ENCODE measurements around the gene ACVR1.
"Not testable (repeated sequence)": the region's sequence is repeated elsewhere in the genome, so short reads cannot be mapped to it uniquely, and the experiment has no call there.

The ACVR1 gene

DNA sequence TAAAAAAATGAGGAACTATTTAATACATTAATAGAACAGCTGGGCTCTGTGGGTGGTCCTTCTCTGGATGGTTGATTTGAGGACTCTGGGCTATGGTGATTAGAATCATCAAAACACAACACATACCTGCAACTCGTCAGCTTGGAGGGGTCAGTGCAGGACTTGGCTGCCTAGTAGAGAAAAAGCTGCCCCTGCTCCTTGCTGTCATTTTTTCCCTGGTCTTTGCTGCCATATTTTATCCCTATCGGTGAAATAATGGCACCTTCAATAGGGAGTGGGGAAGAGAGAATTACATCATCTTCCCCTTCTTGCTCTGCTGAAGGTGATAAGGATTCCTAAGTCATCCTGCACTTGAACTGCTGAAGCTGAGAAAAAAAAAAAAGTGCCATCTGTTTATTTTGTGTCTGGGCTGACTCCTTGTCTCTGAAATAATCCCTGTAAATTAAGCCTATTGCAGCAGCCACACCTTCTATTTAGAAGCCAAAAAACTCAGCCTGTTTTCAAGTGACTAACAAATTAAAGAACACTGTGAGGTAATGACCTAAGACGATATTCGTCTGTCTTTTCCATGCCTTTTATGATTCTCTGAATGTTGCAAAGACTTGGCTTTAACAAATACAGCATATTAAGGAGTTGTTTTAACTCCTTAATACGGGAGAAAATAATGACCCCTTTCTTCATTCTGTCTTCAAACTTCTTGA lies 89.3 kb downstream of the ACVR1 start:
- DNase-seq: no peak

GRCh38 chr2:157785866-157786662 lies 90.1 kb downstream of the ACVR1 start:
- DNase-seq: no peak

- DNase-seq: no peak
Measured at GRCh38 chr2:157785200-157785599, 90.9 kb downstream of the ACVR1 start.

DNA sequence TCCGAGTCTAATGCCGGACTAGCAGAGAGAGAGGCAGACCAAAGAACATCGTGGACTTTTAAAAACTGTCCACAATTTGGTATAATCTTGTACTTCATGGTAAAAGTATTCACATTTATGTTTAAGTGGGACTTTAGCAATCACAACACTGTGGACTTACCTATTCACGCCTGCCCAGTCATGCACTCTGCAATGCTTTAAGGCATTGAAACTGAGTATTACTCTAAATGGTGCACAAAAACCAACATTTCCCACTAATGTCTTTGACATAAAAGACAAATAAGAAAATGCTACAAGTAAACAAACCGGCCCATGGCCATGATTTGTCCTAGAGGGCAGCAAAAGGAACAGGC lies 91.3 kb downstream of the ACVR1 start:
- no peak for DNase-seq

DNA sequence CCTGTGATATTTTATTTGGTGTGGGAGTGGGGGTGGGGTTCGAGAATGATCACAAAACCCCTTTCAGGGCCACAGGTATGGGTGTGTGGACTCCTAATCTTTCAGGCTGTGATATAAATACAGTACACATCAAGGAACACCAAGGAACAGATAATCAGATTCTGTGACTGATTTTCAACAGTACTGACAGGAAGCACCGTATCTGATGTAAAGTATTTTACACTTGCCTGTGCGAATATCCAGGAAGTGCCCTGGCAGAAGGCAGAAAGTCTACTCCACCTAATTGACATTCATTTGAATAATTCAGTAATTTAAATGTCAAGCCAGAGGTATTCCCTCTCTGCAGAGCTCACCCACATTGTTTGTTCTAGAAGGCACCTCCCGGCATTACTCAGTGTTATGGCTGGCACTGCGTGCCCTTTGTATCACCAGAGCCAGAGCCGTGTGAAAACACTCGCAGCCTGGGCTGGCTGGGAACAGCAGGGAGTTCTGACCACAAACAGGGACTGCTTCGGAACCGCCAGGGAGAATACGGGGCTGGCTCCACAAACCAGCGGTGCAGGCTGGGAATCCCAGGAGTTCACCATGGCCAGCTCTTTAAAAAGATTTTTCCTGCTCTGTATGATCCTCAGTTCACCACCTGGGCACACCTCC lies 91.8 kb downstream of the ACVR1 start:
- DNase-seq: no peak

- no peak for DNase-seq
Measured at GRCh38 chr2:157783245-157783644, 92.9 kb downstream of the ACVR1 start.

DNA sequence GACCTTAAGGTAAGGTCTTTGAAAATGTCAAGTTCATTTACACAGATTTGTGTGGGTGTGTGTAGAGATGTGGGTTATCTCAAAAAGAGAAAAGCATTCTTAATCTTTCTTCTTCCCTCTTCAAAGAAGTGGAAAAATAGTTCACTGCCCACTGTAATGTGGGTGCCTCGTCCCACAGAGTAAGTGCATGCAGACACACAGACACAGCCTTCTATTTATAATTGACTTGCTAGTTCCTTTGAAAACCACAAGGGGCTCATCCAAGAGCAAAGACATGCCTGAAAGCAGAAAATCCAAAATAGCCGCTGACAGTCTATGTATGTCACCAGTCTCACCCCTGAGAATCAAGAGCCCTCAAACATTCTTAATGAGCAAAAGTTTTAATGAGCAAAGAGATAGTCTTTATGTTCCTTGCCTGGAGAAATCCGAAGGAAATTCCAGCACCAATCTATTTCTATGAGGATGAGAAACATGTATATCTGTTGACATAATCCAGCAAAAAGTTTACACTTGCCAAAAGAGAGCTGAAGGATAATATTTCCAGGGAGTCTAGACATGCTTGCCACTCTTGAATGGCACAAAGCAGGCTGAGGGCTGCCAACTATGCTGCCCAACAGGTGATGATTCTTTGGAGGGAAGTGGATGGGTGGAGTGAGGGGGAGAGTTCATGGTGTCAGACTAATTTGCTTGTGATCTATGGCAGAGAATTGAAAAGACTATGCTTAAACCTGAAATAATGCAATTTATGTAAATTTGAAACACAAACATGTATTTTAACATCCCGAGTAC lies 93.9 kb downstream of the ACVR1 start:
- no peak for DNase-seq

- DNase-seq: no peak
Measured at GRCh38 chr2:157780211-157780610, 95.9 kb downstream of the ACVR1 start.

DNA sequence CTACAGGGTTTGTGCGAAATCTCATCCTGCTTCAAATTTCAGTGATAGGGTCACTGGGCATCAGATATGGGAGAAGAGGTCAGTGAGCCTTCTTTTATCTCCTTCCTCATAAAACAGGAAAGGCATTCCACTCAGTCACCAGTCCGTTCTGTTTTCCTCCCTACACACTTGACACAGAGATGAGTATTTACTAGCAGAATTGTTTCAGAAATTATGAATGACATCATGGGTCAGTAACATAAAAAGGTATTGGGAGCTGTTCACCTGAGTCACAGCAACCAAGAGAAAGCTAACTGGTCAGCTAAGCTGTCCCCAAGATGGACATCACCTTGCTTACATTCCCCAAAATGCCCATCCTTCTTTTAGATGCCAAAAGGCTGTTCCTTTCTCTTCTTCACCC lies 96.3 kb downstream of the ACVR1 start:
- no peak for DNase-seq

DNA sequence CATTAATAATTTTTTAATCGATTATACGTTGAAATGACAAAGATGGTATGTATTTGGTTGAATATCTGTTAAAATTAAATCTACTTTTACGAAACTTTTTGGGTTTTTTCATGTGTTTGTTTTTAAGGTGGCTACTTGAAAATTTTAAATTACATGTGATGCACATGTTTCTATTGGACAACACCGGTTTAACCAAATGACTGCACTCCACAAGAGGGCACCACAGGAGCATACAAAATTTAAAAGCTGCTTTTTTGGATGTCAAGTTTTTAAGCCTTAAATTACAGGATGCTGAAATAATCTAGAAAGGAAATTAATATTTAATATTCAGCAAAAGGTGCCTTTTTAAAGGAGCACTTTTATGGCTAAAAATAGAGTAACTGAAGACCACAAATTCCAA lies 98.7 kb downstream of the ACVR1 start:
- DNase-seq: no peak

DNA sequence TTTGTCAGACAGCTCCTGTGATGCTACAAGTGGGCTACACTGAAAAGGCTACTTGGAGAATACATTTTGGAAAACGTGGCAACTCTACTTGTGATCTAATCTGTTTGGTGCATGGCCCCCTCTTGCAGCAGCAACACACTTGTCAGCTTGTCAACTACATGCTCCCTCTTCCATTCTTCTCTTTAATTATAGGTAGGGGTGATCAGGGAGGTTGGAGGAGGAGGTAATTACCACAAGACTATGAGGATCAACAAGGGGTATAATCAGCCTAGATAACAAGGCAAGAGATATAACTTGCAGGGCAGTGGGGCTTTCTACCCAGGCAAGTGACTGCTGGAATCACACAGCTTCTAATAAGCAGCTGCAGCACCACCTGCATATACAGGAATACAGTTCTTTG lies 104.9 kb downstream of the ACVR1 start:
- no peak for DNase-seq

DNA sequence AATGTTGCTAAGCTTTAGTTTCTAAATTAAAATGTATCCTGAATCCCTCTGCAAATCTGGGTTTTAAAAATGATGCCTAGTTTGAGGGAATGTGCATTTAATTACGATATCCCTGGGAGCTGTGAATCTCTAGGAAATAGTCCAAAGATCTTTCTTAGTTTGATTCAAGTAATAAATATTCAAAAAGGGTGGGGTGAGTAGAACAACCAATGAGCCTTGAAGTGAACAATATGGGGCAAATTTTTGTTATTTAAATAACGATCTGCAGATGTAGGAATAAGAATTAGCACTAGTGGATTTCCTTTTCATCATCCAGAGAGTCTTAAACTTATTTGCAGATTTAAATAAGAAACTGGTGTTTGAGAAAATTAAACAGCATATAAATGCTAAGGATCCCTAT lies 106.3 kb downstream of the ACVR1 start:
- DNase-seq: no peak

- no peak for DNase-seq
Measured at GRCh38 chr2:157764386-157764785, 111.7 kb downstream of the ACVR1 start.

GRCh38 chr2:157761520-157761919 lies 114.6 kb downstream of the ACVR1 start:
- no peak for DNase-seq

GRCh38 chr2:157760949-157761348 lies 115.2 kb downstream of the ACVR1 start:
- DNase-seq: no peak

GRCh38 chr2:157759855-157760254 lies 116.3 kb downstream of the ACVR1 start:
- DNase-seq: no peak

- DNase-seq: no peak
Measured at GRCh38 chr2:157758586-157758985, 117.5 kb downstream of the ACVR1 start.

DNA sequence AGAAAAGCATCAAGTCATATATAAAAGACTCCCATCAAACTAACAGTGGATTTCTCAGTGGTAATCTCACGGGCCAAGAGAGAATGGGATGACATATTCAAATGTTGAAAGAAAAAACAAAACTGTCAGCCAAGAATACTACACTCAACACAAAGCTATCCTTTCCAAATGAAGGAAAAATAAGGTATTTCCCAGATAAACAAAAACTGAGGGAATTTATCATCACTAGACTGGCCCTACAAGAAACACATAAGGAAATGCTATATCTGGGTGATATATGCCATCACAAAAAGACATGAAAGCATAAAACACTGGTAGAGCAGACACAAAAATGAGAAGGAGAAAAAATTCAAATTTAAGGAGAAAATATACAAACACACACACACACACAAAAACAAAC lies 118.6 kb downstream of the ACVR1 start:
- DNase-seq: no peak

DNA sequence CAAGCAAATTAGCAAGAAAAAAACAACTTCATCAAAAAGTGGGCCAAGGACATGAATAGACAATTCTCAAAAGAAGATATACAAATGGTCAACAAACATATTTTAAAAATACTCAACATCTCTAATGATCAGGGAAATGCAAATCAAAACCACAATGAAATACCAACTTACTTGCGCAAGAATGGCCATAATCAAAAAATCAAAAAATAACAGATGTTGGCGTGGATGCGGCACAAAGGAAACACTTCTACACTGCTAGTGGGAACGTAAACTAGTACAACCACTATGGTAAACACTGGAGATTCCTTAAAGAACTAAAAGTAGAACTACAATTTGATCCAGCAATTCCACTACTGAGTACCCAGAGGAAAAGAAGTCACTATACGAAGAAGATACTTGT lies 119.7 kb downstream of the ACVR1 start:
- DNase-seq: not testable (repeated sequence)

DNA sequence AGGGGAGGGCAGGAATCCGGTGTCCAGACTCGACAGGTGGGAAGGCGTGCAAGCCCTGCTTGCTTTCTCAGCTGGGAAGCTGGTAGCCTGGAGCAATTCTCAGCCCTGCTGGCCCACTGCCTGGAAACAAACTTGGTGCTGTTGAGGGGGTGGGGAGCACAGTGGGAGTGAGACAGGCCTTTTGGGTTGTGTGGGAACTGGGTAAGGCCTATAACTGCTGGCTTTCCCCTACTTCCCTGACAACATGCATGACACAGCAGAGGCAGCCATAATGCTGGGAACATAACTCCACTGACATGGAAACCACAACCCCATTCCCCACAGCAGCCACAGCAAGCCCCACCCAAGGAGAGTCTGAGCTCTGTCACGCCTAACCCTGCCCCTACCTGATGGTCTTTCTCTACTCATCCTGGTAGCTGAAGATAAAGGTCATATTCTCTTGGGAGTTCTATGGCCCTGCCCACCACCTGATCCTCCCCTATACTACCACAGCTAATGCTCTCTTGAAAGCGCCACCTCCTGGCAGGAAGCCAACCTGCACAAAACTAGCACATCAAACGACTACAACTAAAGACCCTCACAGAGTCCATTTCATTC lies 124.6 kb downstream of the ACVR1 start:
- DNase-seq: no peak

GRCh38 chr2:157749684-157750083 lies 126.4 kb downstream of the ACVR1 start:
- no peak for DNase-seq

DNA sequence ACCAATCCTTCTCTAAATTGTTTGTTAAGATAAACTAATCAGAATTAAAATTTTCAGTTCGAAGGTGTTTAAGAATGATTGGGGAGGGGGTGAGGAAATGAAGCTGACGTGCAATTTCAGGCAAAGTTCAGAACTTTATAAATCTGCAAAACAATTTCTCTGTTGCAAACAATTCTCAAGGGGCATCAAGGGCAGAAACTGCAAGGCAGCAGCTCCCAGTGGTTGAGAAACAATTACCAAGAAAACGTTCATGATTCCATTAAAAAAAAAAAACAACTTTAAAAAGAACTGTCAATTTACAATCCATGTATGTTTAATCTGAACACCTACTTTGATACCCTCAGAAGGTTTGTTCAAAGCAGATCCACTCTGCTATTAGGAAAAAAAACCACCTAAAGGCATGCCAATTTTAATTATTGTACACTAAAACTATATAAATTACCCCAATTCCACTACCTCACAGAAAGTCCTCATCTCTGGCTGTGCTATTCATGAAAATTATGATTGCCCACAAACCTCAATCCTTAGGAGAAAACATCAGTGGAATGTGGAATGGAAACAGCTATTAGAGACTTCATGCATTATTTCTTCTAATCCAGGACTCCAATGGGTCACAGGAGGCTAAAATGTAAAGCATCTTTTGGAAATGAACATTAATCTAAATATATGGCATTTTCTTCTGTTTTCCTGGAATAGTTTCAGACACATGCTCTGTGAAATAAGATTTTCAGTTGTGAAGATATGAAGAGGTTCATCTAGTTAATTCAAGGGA lies 127.6 kb downstream of the ACVR1 start:
- no peak for DNase-seq
